ENCODE results near the gene TAF1B. TPM values are rescaled to one million over a fixed set of nuclear protein-coding genes. Genes with fewer than 3 reads are reported as not detected.

Gene TAF1B
- total and polyA plus RNA-seq, 10 of the 15 experiments (the other 5 are each of a cell fraction or from before 2014, with no cell fraction given): 8.1 to 18.3 (median 12.4) TPM

DNA sequence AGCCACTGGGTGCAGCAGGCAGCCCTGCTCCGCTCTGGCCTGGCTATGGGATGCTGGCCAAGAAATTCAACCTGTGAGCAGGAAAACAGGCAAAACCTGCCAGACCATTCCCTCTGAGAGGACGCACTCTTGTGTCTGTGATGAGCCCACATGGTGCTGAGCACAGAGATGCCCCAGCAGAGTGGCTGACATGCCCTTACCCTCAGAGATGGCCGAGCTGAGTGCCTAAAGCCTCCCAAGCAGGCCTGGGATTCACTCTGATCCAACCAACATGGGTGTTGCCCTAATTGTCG is 34.3 kb upstream of the TAF1B start (continued):
- TF ChIP-seq, protein P1, sequence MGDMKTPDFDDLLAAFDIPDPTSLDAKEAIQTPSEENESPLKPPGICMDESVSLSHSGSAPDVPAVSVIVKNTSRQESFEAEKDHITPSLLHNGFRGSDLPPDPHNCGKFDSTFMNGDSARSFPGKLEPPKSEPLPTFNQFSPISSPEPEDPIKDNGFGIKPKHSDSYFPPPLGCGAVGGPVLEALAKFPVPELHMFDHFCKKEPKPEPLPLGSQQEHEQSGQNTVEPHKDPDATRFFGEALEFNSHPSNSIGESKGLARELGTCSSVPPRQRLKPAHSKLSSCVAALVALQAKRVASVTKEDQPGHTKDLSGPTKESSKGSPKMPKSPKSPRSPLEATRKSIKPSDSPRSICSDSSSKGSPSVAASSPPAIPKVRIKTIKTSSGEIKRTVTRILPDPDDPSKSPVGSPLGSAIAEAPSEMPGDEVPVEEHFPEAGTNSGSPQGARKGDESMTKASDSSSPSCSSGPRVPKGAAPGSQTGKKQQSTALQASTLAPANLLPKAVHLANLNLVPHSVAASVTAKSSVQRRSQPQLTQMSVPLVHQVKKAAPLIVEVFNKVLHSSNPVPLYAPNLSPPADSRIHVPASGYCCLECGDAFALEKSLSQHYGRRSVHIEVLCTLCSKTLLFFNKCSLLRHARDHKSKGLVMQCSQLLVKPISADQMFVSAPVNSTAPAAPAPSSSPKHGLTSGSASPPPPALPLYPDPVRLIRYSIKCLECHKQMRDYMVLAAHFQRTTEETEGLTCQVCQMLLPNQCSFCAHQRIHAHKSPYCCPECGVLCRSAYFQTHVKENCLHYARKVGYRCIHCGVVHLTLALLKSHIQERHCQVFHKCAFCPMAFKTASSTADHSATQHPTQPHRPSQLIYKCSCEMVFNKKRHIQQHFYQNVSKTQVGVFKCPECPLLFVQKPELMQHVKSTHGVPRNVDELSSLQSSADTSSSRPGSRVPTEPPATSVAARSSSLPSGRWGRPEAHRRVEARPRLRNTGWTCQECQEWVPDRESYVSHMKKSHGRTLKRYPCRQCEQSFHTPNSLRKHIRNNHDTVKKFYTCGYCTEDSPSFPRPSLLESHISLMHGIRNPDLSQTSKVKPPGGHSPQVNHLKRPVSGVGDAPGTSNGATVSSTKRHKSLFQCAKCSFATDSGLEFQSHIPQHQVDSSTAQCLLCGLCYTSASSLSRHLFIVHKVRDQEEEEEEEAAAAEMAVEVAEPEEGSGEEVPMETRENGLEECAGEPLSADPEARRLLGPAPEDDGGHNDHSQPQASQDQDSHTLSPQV (IDR thresholded peaks at IDR 0.05): no peak
- TF ChIP-seq NFXL1 (IDR thresholded peaks at IDR 0.05; ENCODE audit: borderline replicate concordance) (no peak), ETV6 (conservative IDR thresholded peaks at IDR 0.05 in 1 of 2, IDR thresholded peaks at IDR 0.05 in 1 of 2; ENCODE audit: borderline replicate concordance in 1 of 2, low read depth in 1 of 2) (no peak), ZBTB4 (CRISPR knock-in tag; IDR thresholded peaks at IDR 0.05) (no peak), ATF2 (IDR thresholded peaks at IDR 0.05; ENCODE audit: low read length) (no peak), ELK1 (IDR thresholded peaks at IDR 0.05; ENCODE audit: low read depth, low read length) (no peak), PML (IDR thresholded peaks at IDR 0.05; ENCODE audit: low read length) (no peak)
- TF ChIP-seq, protein P2, sequence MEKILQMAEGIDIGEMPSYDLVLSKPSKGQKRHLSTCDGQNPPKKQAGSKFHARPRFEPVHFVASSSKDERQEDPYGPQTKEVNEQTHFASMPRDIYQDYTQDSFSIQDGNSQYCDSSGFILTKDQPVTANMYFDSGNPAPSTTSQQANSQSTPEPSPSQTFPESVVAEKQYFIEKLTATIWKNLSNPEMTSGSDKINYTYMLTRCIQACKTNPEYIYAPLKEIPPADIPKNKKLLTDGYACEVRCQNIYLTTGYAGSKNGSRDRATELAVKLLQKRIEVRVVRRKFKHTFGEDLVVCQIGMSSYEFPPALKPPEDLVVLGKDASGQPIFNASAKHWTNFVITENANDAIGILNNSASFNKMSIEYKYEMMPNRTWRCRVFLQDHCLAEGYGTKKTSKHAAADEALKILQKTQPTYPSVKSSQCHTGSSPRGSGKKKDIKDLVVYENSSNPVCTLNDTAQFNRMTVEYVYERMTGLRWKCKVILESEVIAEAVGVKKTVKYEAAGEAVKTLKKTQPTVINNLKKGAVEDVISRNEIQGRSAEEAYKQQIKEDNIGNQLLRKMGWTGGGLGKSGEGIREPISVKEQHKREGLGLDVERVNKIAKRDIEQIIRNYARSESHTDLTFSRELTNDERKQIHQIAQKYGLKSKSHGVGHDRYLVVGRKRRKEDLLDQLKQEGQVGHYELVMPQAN (conservative IDR thresholded peaks at IDR 0.05): no peak

All from GM12878 (cell line).